CD4-positive, alpha-beta T cell treated with Interleukin-17A for 1 hour (primary cell): ENCODE data around the gene PROKR2.

ENCODE experiments used
- DNase-seq: peaks from one replicate; pipeline ENCODE4 v3.0.0-alpha.2; 2020

PROKR2 gene

GRCh38 chr20:5279661-5280060 lies 37.1 kb downstream of the PROKR2 start:
- no peak for DNase-seq

- DNase-seq, result no peak
These were observed 44.5 kb downstream of the PROKR2 start for GRCh38 chr20:5272268-5272667.

DNA sequence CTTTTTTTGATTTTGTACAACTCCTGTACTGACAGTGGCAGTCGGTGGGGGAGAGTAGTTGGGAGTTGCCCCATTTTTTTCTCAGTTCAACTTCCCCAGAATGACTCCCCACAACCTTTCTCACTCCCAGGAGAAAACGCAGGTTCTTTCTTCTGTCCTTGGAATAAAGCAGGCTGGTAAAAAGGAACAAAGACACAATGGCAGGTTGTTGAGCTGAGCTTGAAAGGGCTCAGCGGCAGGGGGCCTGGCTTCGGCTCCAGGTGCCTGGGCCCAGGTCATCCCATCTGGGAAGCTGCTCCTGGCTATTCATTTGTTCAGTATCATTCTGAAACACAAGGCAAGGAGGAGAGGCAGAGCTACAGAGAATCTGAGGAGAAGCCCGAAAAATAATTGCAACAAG lies 46.2 kb downstream of the PROKR2 start:
- no peak for DNase-seq

- DNase-seq, result no peak
These were observed 48.3 kb downstream of the PROKR2 start for GRCh38 chr20:5268449-5268848.

GRCh38 chr20:5267092-5267491 lies 49.7 kb downstream of the PROKR2 start:
- peak; percentile 2 for DNase-seq
